ENCODE results near the gene RETN. TPM values are rescaled to one million over a fixed set of nuclear protein-coding genes. Genes with fewer than 3 reads are reported as not detected.

RETN gene, protein sequence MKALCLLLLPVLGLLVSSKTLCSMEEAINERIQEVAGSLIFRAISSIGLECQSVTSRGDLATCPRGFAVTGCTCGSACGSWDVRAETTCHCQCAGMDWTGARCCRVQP
- total RNA-seq, result 1 to 10 TPM in 1 of 5 donors, not detected in 4; 9.6 TPM
- 10 to 100 TPM in 1 of 3 donors, 1 to 10 TPM in 1, not detected in 1; 6.2 to 41.4 TPM for polyA plus RNA-seq
- long read RNA-seq, donor 1, partial matches to known transcripts, result 0 of 2 reads
- long read RNA-seq, donor 1, other reads (novel, unspliced or antisense), result 0 of 2 reads
- long read RNA-seq, donor 2, transcript RETN-201 (4 exons, 520 nt), result major isoform, 5 of 5 reads
- long read RNA-seq, donor 2, partial matches to known transcripts, result 0 of 5 reads
- long read RNA-seq, donor 2, other reads (novel, unspliced or antisense), result 0 of 5 reads
- long read RNA-seq, donor 3, partial matches to known transcripts, result 0 of 1 reads
- long read RNA-seq, donor 3, other reads (novel, unspliced or antisense), result 0 of 1 reads
- long read RNA-seq, donor 4, result 0 reads
- long read RNA-seq, donor 5, result 0 reads
- long read RNA-seq, donor 6, result 0 reads
- long read RNA-seq, donor 7, partial matches to known transcripts, result 0 of 1 reads
- long read RNA-seq, donor 7, other reads (novel, unspliced or antisense), result 0 of 1 reads
- long read RNA-seq, donor 8, partial matches to known transcripts, result 0 of 1 reads
- long read RNA-seq, donor 8, other reads (novel, unspliced or antisense), result 0 of 1 reads
- long read RNA-seq, donor 9, result 0 reads
- long read RNA-seq, donor 10, result 0 reads

- TF ChIP-seq POLR2AphosphoS5 (IDR thresholded peaks at IDR 0.05), result no peak
- no peak for TF ChIP-seq POLR2A (IDR thresholded peaks at IDR 0.05)
- no peak for TF ChIP-seq CTCF (IDR thresholded peaks at IDR 0.05)
- TF ChIP-seq EP300 (IDR thresholded peaks at IDR 0.05), result no peak
- intact Hi-C loops (cut with DNase I; ENCODE audit: low total_unique reads), result no loop called here
- WGBS, 5 donors, result 62 to 86% (median 75%) methylated on average over 6 to 9 of the region's 9 CpGs
- no peak for DNase-seq
- H3K36me3 ChIP-seq, result no peaks in the 10 kb centered on the region
- H3K4me1 ChIP-seq, result peaks cover 0 to 13% (median 4%) of the 10 kb centered on the region in 4 donors
- H3K4me3 ChIP-seq, result peak within 1 kb of the TSS in 2 of 4 donors; percentile 12 to 13
- H3K9me3 ChIP-seq, result peaks cover 0 to 4% (median 0%) of the 10 kb centered on the region in 4 donors
- no peak within 1 kb of the TSS for H3K27ac ChIP-seq
- H3K27me3 ChIP-seq, result peaks cover 0 to 61% (median 30%) of the 10 kb centered on the region in 3 donors
These were observed at the start of gene RETN for GRCh38 chr19:7668842-7669241. Gene RETN (plus strand): TSS chr19:7669049. CDS start chr19:7669327, 278 bp downstream.

- H3K9me3 ChIP-seq, result no peaks in the 10 kb centered on the region
- H3K4me3 ChIP-seq, result no peak overlapping the region
- H3K36me3 ChIP-seq, result peaks cover 39 to 97% (median 94%) of the 10 kb centered on the region in 4 donors
- H3K27me3 ChIP-seq, result no peaks in the 10 kb centered on the region
- peaks cover 16 to 45% (median 40%) of the 10 kb centered on the region in 4 donors for H3K4me1 ChIP-seq
- DNase-seq, result peak in 1 of 2 donors; percentile 75
- intact Hi-C loops (cut with DNase I; ENCODE audit: low total_unique reads), result no loop called here
- TF ChIP-seq EP300 (IDR thresholded peaks at IDR 0.05) (no peak), POLR2A (IDR thresholded peaks at IDR 0.05) (no peak), CTCF (IDR thresholded peaks at IDR 0.05) (no peak), POLR2AphosphoS5 (IDR thresholded peaks at IDR 0.05) (no peak)
- H3K27ac ChIP-seq, result peak overlapping the region; percentile 88 to 96 (median 91)
- WGBS, 5 donors, result 41 to 68% (median 56%) methylated on average over 33 to 48 of the region's 48 CpGs
These were observed 49.0 kb upstream of the RETN start for GRCh38 chr19:7619671-7620441.

DNA sequence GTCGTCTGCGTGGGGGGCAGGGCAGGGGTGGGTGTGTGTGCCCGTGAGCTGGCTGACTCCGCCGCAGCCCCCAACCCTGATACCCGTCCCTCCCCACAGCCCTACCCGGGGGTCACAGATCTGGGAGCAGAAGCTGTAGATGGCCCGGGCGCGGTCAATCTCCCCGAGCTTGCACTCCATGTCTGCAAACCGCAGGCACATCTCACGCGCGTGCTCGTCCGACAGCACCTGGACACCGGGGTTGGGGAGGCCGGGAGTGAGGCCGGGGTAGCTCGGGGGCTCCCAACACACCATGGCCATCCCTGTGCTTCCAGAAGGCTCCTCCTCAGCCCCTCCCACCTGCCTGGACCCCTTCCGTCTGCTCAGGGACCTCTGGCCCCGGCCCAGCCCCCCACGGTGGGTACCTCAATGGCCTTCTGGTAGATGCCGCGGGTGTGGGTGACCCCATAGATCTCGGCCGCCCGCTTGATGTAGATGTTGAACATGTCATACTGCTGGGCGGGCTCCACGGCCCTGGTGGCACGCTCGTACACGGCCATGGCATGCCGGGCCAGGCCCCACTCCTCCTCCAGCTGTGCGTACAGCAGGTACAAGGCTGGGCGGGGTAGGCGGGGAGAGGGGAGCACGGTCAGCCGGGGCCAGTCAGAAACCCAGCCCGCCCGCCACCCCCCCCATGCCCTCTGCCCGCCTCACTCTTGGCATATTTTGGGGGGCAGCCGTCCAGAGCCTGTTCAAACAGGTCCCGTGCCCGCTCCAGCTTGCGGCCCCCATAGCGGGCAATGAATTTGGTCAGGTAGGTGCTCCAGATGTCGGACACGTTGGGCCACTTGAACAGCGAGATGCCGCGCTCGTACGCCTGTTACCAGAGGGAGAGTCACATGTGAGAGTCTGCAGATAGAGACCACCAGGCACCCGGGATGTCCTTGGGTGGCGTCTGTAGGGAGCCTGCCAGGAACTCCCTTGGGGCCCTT lies 48.1 kb upstream of the RETN start:
- no peaks in the 10 kb centered on the region for H3K27me3 ChIP-seq
- DNase-seq, result no peak
- peaks cover 16 to 45% (median 40%) of the 10 kb centered on the region in 4 donors for H3K4me1 ChIP-seq
- intact Hi-C loops (cut with DNase I; ENCODE audit: low total_unique reads), result no loop called here
- no peak overlapping the region for H3K4me3 ChIP-seq
- peaks cover 48 to 97% (median 95%) of the 10 kb centered on the region in 4 donors for H3K36me3 ChIP-seq
- peak overlapping the region; percentile 88 to 96 (median 91) for H3K27ac ChIP-seq
- H3K9me3 ChIP-seq, result no peaks in the 10 kb centered on the region
- 89 to 91% (median 90%) methylated on average over 33 to 57 of the region's 57 CpGs for WGBS, 5 donors
- TF ChIP-seq POLR2A (IDR thresholded peaks at IDR 0.05) (no peak), POLR2AphosphoS5 (IDR thresholded peaks at IDR 0.05) (no peak), CTCF (IDR thresholded peaks at IDR 0.05) (no peak), EP300 (IDR thresholded peaks at IDR 0.05) (no peak)
